PC-9 (cell line): ENCODE data around the gene PHACTR1. TPM values are rescaled to one million over a fixed set of nuclear protein-coding genes. Genes with fewer than 3 reads are reported as not detected.

Source experiments
- BruUV-seq: library from RNA; stranded (reverse); fragments of 400-500 nt; replicated peaks from 2 replicates; lab custom pipeline; 2021; lab: Mats Ljungman, UMichigan
- CTCF ChIA-PET: fragments of 300-600 bp; sonication (Branson Sonifier 250); formaldehyde crosslinking; loops from one replicate; lab custom pipeline; 2022; ENCODE audit warnings: antibody characterized with exemption; lab: Charles Lee
- POLR2A ChIA-PET: fragments of 300-600 bp; sonication (Branson Sonifier 250); formaldehyde crosslinking; loops from one replicate; lab custom pipeline; 2022; ENCODE audit warnings: antibody characterized with exemption; ENCODE audit not compliant: unreplicated experiment; lab: Charles Lee
- DNase-seq, 2 experiments: peaks; one replicate each; pipeline versions ENCODE4 v3.0.0 to v3.0.0-alpha.2; 2015 to 2022; ENCODE audit warnings: mixed read lengths in 1 of 2
- H2AFZ ChIP-seq: fragments of 200-600 bp; sonication (generic); 2 replicates; pipeline ENCODE4 v1.8.1; 2017; ENCODE audit warnings: antibody characterized with exemption
- H3F3A ChIP-seq: fragments of 200-600 bp; sonication (generic); 2 replicates; pipeline ENCODE4 v1.8.1; 2017; ENCODE audit warnings: antibody characterized with exemption, mild to moderate bottlenecking, low read depth; ENCODE audit not compliant: insufficient read depth
- H3K27ac ChIP-seq: fragments of 200-600 bp; sonication (generic); 2 replicates; pipeline ENCODE4 v1.6.1; 2016; ENCODE audit warnings: mixed run types
- H3K27me3 ChIP-seq: fragments of 200-600 bp; sonication (generic); 2 replicates; pipeline ENCODE4 v1.6.1; 2016; ENCODE audit warnings: low read depth, mixed run types; ENCODE audit not compliant: insufficient read depth
- H3K36me3 ChIP-seq: fragments of 200-600 bp; sonication (generic); 2 replicates; pipeline ENCODE4 v1.6.1; 2016; ENCODE audit warnings: low read depth, mixed run types
- H3K4me1 ChIP-seq: fragments of 200-600 bp; sonication (generic); replicated peaks from 2 replicates; pipeline ENCODE4 v1.6.1; 2016; ENCODE audit warnings: mixed run types; ENCODE audit not compliant: insufficient read depth
- H3K4me2 ChIP-seq: fragments of 200-600 bp; sonication (generic); 2 replicates; pipeline ENCODE4 v1.6.1; 2017; ENCODE audit warnings: mixed run types
- H3K4me3 ChIP-seq: fragments of 200-600 bp; sonication (generic); 2 replicates; pipeline ENCODE4 v1.6.1; 2016; ENCODE audit warnings: mixed run types
- H3K79me2 ChIP-seq: fragments of 200-600 bp; sonication (generic); 2 replicates; pipeline ENCODE4 v1.6.1; 2017; ENCODE audit warnings: low read depth, mixed run types
- H3K9me2 ChIP-seq: fragments of 200-600 bp; sonication (generic); 2 replicates; pipeline ENCODE4 v1.8.1; 2017; ENCODE audit warnings: mild to moderate bottlenecking; ENCODE audit not compliant: insufficient read depth
- H3K9me3 ChIP-seq: fragments of 200-600 bp; sonication (generic); 2 replicates; pipeline ENCODE4 v1.8.1; 2016; ENCODE audit warnings: low read depth; ENCODE audit not compliant: insufficient read depth
- H4K20me1 ChIP-seq: fragments of 200-600 bp; sonication (generic); 2 replicates; pipeline ENCODE4 v1.8.1; 2017; ENCODE audit not compliant: insufficient read depth
- EZH2 ChIP-seq: fragments of 200-600 bp; sonication (generic); IDR thresholded peaks from 2 replicates; pipeline ENCODE4 v1.8.0; 2017; ENCODE audit warnings: antibody characterized with exemption, low read depth
- intact Hi-C: fragments of 100-400 bp; cut with micrococcal nuclease; formaldehyde crosslinking; loops from one replicate; pipeline ENCODE4 v1.10.0; 2022; ENCODE audit not compliant: unreplicated experiment
- total RNA-seq: library from RNA; stranded (reverse); gene quantifications from 2 replicates; pipeline ENCODE4 v1.2.3, GENCODE V29; 2021
- TF ChIP-seq, protein P1 (sequence below): fragments of 200-600 bp; sonication (generic); conservative IDR thresholded peaks from 2 replicates; pipeline ENCODE4 v1.6.1; 2017; ENCODE audit warnings: mixed run types, antibody characterized with exemption, mild to moderate bottlenecking, moderate library complexity

PHACTR1 gene
- total RNA-seq, 1 experiment from 2014 or later, result not detected

DNA sequence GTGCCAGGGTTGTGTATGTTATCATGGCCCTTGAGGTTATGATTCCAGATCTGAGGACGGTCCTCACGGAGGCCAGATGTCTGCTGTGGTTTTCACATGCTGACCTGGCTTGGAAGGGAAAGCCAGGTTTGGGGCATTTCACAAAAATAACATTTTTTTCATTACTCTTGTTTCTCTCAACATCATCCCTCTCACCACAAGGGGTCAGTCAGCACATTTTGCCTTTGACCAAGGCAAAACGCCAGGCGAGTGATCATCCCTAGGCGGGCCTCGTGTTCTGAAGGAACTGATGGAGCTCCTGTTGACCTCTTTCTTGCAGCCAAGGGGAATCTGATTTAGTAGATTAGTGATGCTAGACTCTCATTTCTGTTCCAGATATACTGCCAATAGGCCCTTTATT lies 478.3 kb downstream of the PHACTR1 start:
- H3K79me2 ChIP-seq, result no peaks in the 10 kb centered on the region
- no peaks in the 10 kb centered on the region for H3K4me1 ChIP-seq
- DNase-seq, result peak in 1 of 2 experiments; percentile 21
- CTCF ChIA-PET, result interaction anchor here (1.1 kb wide), 1 partner anchor 420 kb away, joined by 3 read pairs; the partner anchor contains the start of gene NOL7
- no peaks in the 10 kb centered on the region for H3K36me3 ChIP-seq
- BruUV-seq, result no TSS peak
- no peak overlapping the region for H3K4me3 ChIP-seq
- H3K4me2 ChIP-seq, result no peak overlapping the region
- no peak for TF ChIP-seq EZH2
- TF ChIP-seq, protein P1, sequence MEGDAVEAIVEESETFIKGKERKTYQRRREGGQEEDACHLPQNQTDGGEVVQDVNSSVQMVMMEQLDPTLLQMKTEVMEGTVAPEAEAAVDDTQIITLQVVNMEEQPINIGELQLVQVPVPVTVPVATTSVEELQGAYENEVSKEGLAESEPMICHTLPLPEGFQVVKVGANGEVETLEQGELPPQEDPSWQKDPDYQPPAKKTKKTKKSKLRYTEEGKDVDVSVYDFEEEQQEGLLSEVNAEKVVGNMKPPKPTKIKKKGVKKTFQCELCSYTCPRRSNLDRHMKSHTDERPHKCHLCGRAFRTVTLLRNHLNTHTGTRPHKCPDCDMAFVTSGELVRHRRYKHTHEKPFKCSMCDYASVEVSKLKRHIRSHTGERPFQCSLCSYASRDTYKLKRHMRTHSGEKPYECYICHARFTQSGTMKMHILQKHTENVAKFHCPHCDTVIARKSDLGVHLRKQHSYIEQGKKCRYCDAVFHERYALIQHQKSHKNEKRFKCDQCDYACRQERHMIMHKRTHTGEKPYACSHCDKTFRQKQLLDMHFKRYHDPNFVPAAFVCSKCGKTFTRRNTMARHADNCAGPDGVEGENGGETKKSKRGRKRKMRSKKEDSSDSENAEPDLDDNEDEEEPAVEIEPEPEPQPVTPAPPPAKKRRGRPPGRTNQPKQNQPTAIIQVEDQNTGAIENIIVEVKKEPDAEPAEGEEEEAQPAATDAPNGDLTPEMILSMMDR, result no peak; the same call in 1 of the 2 replicates
- POLR2A ChIA-PET, result no interaction called here
- H3K27ac ChIP-seq, result no peak overlapping the region
- H3K9me3 ChIP-seq, result no peaks in the 10 kb centered on the region
- intact Hi-C loops, result loop anchor here (2.0 kb wide), 1 partner anchor 134 kb away; the partner anchor contains the start of gene TBC1D7
- H3K27me3 ChIP-seq, result peaks cover 36% of the 10 kb centered on the region
- no peaks in the 10 kb centered on the region for H3F3A ChIP-seq
- H4K20me1 ChIP-seq, result no peaks in the 10 kb centered on the region
- no peak overlapping the region for H2AFZ ChIP-seq
- no peaks in the 10 kb centered on the region for H3K9me2 ChIP-seq

GRCh38 chr6:13195803-13196202 lies 479.2 kb downstream of the PHACTR1 start:
- Histone ChIP-seq H2AFZ (no peak overlapping the region), H3K27ac (no peak overlapping the region), H4K20me1 (no peaks in the 10 kb centered on the region), H3K4me1 (no peaks in the 10 kb centered on the region), H3K9me3 (no peaks in the 10 kb centered on the region), H3K36me3 (no peaks in the 10 kb centered on the region), H3K9me2 (no peaks in the 10 kb centered on the region), H3F3A (no peaks in the 10 kb centered on the region), H3K27me3 (peaks cover 36% of the 10 kb centered on the region), H3K4me3 (no peak overlapping the region), H3K79me2 (no peaks in the 10 kb centered on the region), H3K4me2 (no peak overlapping the region)
- BruUV-seq, result no TSS peak
- ChIA-PET POLR2A (interaction anchor here (0.6 kb wide), 1 partner anchor 420 kb away, joined by 37 read pairs; the partner anchor contains the start of gene NOL7), CTCF (no interaction called here)
- DNase-seq, result no peak
- TF ChIP-seq, protein P1, result no peak
- no peak for TF ChIP-seq EZH2
- intact Hi-C loops, result loop anchor here (2.0 kb wide), 1 partner anchor 133 kb away; the partner anchor contains the start of gene TBC1D7

DNA sequence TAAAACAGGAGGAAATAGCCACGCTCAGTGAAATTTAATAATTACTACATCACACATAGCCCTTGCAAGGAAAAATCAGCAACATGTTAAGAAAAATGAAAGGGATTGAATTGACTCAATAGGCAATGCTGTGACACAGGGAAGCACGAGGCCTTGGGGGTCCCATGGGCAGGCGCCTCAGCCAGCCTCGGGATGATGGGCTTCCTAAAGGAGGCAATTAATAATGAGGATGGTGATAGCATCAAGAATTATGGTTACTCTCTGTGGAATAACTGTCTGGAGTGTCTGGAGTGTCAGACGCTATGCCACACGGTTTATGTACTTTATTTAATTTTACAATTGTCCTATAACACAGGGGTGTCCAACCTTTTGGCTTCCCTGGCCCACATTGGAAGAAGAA lies 481.6 kb downstream of the PHACTR1 start:
- ChIA-PET CTCF (no interaction called here), POLR2A (no interaction called here)
- Histone ChIP-seq H3K27me3 (peaks cover 37% of the 10 kb centered on the region), H3F3A (no peaks in the 10 kb centered on the region), H3K9me2 (no peaks in the 10 kb centered on the region), H4K20me1 (no peaks in the 10 kb centered on the region), H3K4me2 (no peak overlapping the region), H3K79me2 (no peaks in the 10 kb centered on the region), H2AFZ (no peak overlapping the region), H3K4me1 (no peaks in the 10 kb centered on the region), H3K36me3 (no peaks in the 10 kb centered on the region), H3K27ac (no peak overlapping the region), H3K4me3 (no peak overlapping the region), H3K9me3 (no peaks in the 10 kb centered on the region)
- TF ChIP-seq EZH2, result no peak
- TF ChIP-seq, protein P1, result no peak
- intact Hi-C loops, result no loop called here
- no TSS peak for BruUV-seq
- DNase-seq, result no peak
